IgD-negative memory B cell (primary cell): ENCODE results near the gene RSKR. TPM values are rescaled to one million over a fixed set of nuclear protein-coding genes. Genes with fewer than 3 reads are reported as not detected.
"Not testable (repeated sequence)": the region's sequence is repeated elsewhere in the genome, so short reads cannot be mapped to it uniquely, and the experiment has no call there.

Experiments
- H3K27ac Mint-ChIP-seq, 3 donors: one replicate each; pipeline ENCODE4 v1.8.0; 2020 to 2022; ENCODE audit warnings: mild to moderate bottlenecking in 3 of 3, mixed read lengths in 3 of 3, moderate library complexity in 1 of 3
- H3K27me3 Mint-ChIP-seq: one replicate; pipeline ENCODE4 v1.8.0; 2021; ENCODE audit warnings: mixed read lengths
- H3K36me3 Mint-ChIP-seq: one replicate; pipeline ENCODE4 v1.8.0; 2020; ENCODE audit warnings: mild to moderate bottlenecking, mixed read lengths
- H3K4me1 Mint-ChIP-seq, 3 donors: one replicate each; pipeline ENCODE4 v1.8.0; 2020 to 2022; ENCODE audit warnings: mixed read lengths in 3 of 3, mild to moderate bottlenecking in 1 of 3
- H3K4me3 Mint-ChIP-seq, 4 donors: one replicate each; pipeline ENCODE4 v1.8.0; 2020 to 2022; ENCODE audit warnings: mild to moderate bottlenecking in 4 of 4, mixed read lengths in 4 of 4, moderate library complexity in 3 of 4
- H3K9me3 Mint-ChIP-seq, 3 donors: one replicate each; pipeline ENCODE4 v1.8.0; 2020 to 2021; ENCODE audit warnings: mixed read lengths in 3 of 3, mild to moderate bottlenecking in 1 of 3
- polyA plus RNA-seq: library from polyadenylated mRNA; unstranded; fragments of 300-500 nt; fragmentation: Illumina TruSeq; gene quantifications from one replicate; pipeline ENCODE4 v1.2.3, GENCODE V29; 2021

Gene RSKR, protein sequence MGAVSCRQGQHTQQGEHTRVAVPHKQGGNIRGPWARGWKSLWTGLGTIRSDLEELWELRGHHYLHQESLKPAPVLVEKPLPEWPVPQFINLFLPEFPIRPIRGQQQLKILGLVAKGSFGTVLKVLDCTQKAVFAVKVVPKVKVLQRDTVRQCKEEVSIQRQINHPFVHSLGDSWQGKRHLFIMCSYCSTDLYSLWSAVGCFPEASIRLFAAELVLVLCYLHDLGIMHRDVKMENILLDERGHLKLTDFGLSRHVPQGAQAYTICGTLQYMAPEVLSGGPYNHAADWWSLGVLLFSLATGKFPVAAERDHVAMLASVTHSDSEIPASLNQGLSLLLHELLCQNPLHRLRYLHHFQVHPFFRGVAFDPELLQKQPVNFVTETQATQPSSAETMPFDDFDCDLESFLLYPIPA
- 0.11 TPM for polyA plus RNA-seq

DNA sequence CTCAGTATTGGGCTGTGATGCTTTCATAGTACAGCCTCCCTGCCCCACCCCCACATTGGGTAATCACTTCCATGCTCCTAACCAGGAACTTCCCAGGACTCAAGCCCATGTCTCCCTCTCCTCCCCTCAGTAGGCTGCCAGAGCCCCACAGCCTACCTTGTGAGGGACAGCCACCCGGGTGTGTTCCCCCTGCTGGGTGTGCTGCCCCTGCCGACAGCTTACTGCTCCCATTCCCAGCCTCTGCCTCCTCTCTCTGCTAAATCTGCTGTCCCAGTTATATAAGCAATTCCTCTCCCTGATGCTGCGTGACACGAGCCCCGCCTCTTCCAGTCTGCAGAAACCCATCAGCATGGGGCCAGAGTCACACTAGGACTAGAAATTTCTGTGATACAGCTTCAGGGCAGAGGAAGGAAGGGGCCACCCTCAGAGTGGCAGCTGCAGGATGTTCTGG lies at the start of gene RSKR:
Gene RSKR (minus strand): TSS at position 255 of the 451 bp plus-strand sequence. CDS start 24 bp downstream, at position 231.
- no peaks in the 10 kb centered on the region for H3K9me3 Mint-ChIP-seq
- peak within 1 kb of the TSS in 1 of 3 donors; percentile 35 for H3K27ac Mint-ChIP-seq
- peaks cover 11 to 19% (median 13%) of the 10 kb centered on the region in 3 donors for H3K4me1 Mint-ChIP-seq
- no peaks in the 10 kb centered on the region for H3K36me3 Mint-ChIP-seq
- no peaks in the 10 kb centered on the region for H3K27me3 Mint-ChIP-seq
- H3K4me3 Mint-ChIP-seq: no peak within 1 kb of the TSS

DNA sequence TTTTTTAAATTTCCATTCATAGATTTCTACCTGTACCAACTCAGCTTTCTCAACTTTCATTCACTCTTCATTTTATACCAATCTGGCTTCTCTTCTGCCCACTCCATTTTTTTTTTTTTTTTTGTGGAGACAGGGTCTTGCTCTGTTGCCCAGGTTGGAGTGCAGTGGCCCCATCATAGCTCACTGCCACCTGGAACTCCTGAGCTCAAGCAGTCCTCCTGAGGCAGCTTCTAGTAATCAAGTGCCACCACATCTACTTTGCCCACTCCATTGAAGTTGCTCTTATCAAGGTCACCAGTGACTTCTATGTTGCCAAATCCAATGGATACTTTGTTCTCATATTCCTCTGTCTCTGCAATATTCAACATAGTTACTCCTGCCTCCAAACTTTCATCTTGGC lies 49.7 kb upstream of the RSKR start:
- peaks cover 43 to 61% (median 49%) of the 10 kb centered on the region in 3 donors for H3K4me1 Mint-ChIP-seq
- peak overlapping the region; percentile 100 for H3K27ac Mint-ChIP-seq
- H3K4me3 Mint-ChIP-seq: peak overlapping the region; percentile 99 to 100 (median 100)
- peaks cover 5% of the 10 kb centered on the region for H3K36me3 Mint-ChIP-seq
- no peaks in the 10 kb centered on the region for H3K27me3 Mint-ChIP-seq
- no peaks in the 10 kb centered on the region for H3K9me3 Mint-ChIP-seq

DNA sequence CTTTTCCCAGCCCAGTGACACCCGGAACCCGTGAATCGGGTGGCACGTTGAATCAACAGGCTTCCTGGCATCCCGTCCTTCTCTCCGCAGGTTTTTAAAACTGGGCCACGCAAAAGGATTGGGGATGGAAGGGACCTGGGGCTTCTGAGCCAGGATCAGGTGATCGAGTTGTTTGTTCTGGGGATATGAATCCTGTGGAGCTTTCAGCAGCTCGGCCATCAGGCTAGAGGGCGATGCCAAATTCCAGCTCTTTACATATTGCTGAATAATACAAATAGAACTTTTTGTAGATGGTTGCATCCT lies 48.5 kb upstream of the RSKR start:
- Mint-ChIP-seq H3K27ac (peak overlapping the region; percentile 100), H3K36me3 (peaks cover 5% of the 10 kb centered on the region), H3K27me3 (no peaks in the 10 kb centered on the region), H3K4me1 (peaks cover 38 to 52% (median 45%) of the 10 kb centered on the region in 3 donors), H3K4me3 (peak overlapping the region; percentile 99 to 100 (median 100)), H3K9me3 (no peaks in the 10 kb centered on the region)

DNA sequence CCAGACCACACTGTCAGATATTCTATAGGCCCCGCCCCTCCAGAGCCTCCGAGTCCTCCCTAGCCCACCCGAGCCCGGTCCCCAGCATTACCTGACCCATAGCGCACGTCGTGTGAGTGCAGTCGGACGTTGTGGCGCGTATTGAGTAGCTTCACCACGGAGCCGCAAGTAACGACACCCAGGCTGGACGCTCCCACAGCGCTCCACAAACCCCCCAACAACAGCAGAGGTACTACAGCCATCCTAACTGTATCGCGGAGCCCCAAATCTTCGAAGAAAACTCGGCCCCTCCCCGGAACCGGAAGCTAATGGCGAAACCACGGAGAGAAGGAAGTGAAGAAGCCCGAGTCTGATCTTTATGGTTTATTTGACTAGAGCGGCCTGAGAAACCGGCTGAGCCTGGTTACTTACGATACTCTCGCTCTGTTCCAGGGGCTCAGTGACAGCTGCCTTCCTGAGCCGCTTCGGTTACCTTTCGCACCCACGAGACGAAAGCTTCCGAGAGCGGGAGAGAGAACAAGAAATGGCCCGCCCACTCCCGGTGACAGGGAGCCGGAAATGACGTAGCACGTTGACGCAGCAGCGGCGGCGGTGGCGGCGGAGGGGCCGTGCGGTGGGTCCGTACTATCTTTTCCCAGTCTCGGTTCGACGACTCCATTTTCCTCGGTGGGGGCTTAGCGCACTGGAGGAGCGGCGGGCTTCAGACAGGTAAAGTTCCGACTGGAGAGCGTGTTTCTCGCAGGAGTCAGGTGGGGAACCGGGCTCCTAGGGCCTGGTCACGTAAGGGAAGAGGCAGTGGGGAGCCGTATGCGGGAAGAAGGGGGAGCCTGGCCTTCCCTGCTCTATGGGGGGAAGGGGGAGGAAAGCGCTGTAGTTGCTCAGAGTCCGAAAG lies 47.9 kb upstream of the RSKR start, which contains the start of the genes SDF2 and SUPT6H:
Gene SDF2 (minus strand): TSS at position 272 of the 892 bp plus-strand sequence. CDS start 30 bp downstream, at position 242.
Gene SUPT6H (plus strand): TSS at position 571 of the 892 bp plus-strand sequence. CDS start 11,197 bp downstream, outside the sequence.
- Mint-ChIP-seq H3K36me3 (peaks cover 5% of the 10 kb centered on the region), H3K27ac (peak within 1 kb of the TSS; percentile 100), H3K4me1 (peaks cover 37 to 51% (median 44%) of the 10 kb centered on the region in 3 donors), H3K4me3 (peak within 1 kb of the TSS; percentile 99 to 100 (median 100)), H3K9me3 (no peaks in the 10 kb centered on the region), H3K27me3 (no peaks in the 10 kb centered on the region)

DNA sequence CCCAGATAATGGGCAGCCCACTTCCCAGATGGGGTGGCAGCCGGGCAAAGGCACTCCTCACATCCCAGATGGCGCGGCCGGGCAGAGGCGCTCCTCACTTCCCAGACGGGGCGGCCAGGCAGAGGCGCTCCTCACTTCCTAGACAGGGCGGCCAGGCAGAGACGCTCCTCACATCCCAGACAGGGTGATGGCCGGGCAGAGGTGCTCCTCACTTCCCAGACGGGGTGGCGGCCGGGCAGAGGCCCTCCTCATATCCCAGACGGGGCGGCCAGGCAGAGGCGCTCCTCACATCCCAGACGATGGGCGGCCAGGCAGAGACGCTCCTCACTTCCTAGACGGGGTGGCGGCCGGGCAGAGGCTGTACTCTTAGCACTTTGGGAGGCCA lies 45.5 kb upstream of the RSKR start:
- Mint-ChIP-seq H3K4me3 (peak overlapping the region in 2 of 4 donors; percentile 100), H3K4me1 (peaks cover 31 to 44% (median 33%) of the 10 kb centered on the region in 3 donors)
- not testable (repeated sequence) for H3K36me3 Mint-ChIP-seq, H3K27me3 Mint-ChIP-seq, H3K27ac Mint-ChIP-seq, H3K9me3 Mint-ChIP-seq

DNA sequence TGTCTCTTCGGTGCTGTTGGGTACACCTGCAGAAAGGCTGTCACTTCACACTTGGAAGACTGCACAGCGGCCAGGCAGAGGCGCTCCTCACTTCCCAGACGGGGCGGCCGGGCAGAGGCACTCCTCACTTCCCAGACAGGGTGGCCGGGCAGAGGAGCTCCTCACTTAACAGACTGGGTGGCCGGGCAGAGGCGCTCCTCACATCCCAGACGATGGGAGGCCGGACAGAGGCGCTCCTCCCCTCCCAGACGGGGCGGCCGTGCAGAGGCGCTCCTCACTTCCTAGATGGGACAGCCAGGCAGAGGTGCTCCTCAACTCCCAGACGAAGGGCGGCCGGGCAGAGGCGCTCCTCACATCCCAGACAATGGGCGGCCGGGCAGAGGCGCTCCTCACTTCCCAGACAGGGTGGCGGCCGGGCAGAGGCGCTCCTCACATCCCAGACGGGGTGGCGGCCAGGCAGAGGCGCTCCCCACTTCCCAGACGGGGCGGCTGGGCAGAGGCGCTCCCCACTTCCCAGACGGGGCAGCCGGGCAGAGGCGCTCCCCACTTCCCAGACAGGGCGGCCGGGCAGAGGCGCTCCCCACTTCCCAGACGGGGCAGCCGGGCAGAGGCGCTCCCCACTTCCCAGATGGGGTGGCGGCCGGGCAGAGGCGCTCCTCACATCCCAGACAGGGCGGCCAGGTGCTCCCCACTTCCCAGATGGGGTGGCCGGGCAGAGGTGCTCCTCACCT lies 44.9 kb upstream of the RSKR start:
- not testable (repeated sequence) for H3K36me3 Mint-ChIP-seq, H3K27ac Mint-ChIP-seq, H3K4me3 Mint-ChIP-seq, H3K9me3 Mint-ChIP-seq, H3K27me3 Mint-ChIP-seq
- H3K4me1 Mint-ChIP-seq: peaks cover 26 to 39% (median 30%) of the 10 kb centered on the region in 3 donors

DNA sequence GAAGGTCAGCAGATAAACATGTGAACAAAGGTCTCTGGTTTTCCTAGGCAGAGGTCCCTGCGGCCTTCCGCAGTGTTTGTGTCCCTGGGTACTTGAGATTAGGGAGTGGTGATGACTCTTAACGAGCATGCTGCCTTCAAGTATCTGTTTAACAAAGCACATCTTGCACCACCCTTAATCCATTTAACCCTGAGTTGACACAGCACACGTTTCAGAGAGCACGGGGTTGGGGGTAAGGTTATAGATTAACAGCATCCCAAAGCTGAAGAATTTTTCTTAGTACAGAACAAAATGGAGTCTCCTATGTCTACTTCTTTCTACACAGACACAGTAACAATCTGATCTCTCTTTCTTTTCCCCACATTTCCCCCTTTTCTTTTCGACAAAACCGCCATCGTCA lies 44.4 kb upstream of the RSKR start:
- H3K27ac Mint-ChIP-seq, H3K27me3 Mint-ChIP-seq, H3K36me3 Mint-ChIP-seq, H3K9me3 Mint-ChIP-seq: not testable (repeated sequence)
- peak overlapping the region in 1 of 4 donors; percentile 18 for H3K4me3 Mint-ChIP-seq
- peaks cover 23 to 33% (median 25%) of the 10 kb centered on the region in 3 donors for H3K4me1 Mint-ChIP-seq

DNA sequence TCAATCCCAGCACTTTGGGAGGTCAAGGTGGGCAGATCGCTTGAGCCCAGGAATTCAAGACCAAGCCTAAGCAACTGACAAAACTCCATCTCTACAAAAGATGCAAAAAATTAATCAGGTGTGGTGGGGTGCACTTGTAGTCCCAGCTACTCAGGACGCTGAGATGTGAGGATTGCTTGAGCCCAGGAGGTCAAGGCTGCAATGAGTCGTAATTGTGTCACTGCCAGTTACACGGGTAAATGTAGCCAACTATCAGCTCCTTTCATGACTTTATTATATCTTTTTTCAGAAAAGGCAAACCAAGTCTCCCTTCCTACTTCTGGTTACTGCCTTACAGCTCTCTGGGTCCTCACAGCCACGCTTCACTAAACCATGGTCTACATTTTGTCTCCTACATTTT lies 43.8 kb upstream of the RSKR start:
- H3K4me3 Mint-ChIP-seq: peak overlapping the region in 1 of 4 donors; percentile 18
- H3K27ac Mint-ChIP-seq: peak overlapping the region in 1 of 3 donors; percentile 65

DNA sequence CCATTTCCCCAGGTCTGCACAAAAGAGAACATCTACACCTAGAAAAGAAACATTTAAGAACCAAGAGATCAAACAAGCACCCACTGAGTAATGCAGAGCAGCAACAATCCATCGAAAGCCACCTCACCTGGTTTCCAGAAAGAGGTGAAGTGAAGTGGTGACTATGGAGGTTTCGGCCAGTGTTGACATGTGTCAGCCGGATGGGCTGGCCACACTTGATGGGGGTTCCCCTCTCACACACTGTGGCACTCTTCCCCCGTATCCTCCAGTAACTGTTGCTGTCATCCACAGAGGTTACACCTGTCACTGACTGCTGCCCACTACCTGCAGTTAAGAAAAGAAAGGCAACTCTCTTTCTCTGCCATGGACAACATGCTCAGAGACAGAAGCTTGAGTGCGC lies 41.2 kb upstream of the RSKR start:
- H3K9me3 Mint-ChIP-seq: no peaks in the 10 kb centered on the region
- peak overlapping the region in 1 of 3 donors; percentile 5 for H3K27ac Mint-ChIP-seq
- no peaks in the 10 kb centered on the region for H3K27me3 Mint-ChIP-seq
- peak overlapping the region in 1 of 4 donors; percentile 12 for H3K4me3 Mint-ChIP-seq
- peaks cover 1% of the 10 kb centered on the region for H3K36me3 Mint-ChIP-seq
- peaks cover 2 to 6% (median 5%) of the 10 kb centered on the region in 3 donors for H3K4me1 Mint-ChIP-seq

More for the DNA sequence above, 43.8 kb upstream of the RSKR start:
- peaks cover 17 to 27% (median 19%) of the 10 kb centered on the region in 3 donors for H3K4me1 Mint-ChIP-seq
- H3K36me3 Mint-ChIP-seq: peaks cover 3% of the 10 kb centered on the region
- H3K27me3 Mint-ChIP-seq: no peaks in the 10 kb centered on the region
- no peaks in the 10 kb centered on the region for H3K9me3 Mint-ChIP-seq

DNA sequence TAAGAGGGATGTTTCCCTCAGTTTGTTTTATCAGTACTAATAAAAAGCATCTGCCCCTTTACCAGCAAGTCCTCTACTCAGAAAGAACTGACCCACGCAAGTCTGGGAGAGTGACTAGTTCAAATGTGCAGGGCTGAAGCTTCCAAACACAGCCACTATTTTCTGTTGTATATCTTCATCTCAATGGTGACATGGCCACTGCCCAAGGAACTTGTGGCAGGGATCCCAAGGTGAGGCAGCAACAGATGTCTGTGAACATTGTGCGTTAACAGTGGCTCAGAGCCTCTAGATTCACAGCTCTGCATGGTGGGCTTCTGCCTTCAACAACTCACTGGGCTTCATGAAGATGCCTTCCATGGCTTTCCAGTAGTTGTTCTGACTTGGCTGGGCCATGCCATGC lies 34.7 kb upstream of the RSKR start:
- Mint-ChIP-seq H3K27me3 (no peaks in the 10 kb centered on the region), H3K36me3 (no peaks in the 10 kb centered on the region), H3K4me3 (peak overlapping the region in 1 of 4 donors; percentile 39), H3K27ac (no peak overlapping the region), H3K4me1 (peaks cover 21 to 26% (median 22%) of the 10 kb centered on the region in 3 donors), H3K9me3 (no peaks in the 10 kb centered on the region)

DNA sequence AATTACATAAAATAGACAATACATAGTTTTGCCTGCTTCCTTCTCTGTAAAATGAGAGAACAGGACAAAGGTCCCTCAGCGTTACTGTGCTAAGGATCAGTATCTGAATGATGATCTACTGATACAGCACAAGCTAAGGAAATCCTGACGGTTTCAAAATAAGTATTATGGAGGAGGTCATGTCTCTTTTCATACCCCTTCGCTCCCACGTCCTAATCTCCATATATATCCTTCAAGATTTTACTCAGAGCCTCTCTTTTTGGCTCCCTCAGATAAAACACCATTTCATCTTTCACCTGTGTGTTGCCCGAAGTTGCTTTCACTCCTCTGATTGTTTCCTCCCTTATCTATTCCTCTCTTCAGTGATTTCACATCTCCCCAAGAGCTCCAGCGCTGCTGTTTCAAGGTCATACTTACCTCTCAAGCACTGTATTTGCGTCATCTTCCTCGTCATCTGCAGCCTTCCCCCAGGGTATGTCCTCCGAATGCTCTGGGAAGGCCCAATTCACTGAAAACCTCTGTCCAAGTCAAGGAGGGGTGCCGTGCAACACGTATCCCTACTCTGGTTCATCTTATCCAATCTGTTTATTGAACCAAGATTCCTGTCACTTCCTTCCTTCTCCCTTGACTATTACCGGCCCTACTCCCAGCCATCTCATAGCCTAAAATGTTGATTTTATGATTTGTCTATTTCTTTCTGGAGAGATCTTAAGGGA lies 32.2 kb upstream of the RSKR start:
- H3K9me3 Mint-ChIP-seq: no peaks in the 10 kb centered on the region
- H3K4me1 Mint-ChIP-seq: peaks cover 30 to 33% (median 31%) of the 10 kb centered on the region in 3 donors
- H3K4me3 Mint-ChIP-seq: peak overlapping the region; percentile 93 to 98 (median 94)
- H3K27me3 Mint-ChIP-seq: no peaks in the 10 kb centered on the region
- H3K27ac Mint-ChIP-seq: peak overlapping the region; percentile 93 to 99 (median 98)
- no peaks in the 10 kb centered on the region for H3K36me3 Mint-ChIP-seq

DNA sequence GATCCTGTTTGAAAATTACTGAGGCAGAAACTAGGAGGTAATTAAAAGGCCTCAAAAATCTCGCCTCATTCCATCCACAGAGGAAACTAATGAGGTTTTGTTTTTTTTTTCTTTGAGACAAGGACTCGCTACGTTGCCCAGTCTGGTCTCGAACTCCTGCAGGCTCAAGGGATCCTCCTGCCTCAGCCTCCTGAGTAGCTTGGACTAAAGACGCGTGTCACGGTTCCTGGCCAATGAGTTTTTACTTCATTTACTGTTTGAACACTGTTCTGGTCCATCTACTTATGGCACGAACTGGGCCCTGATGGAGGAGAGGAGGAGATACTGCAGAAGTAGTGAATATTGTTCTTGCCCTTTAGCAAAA lies 31.6 kb upstream of the RSKR start:
- H3K4me3 Mint-ChIP-seq: peak overlapping the region; percentile 93 to 98 (median 94)
- H3K27me3 Mint-ChIP-seq: no peaks in the 10 kb centered on the region
- H3K9me3 Mint-ChIP-seq: no peaks in the 10 kb centered on the region
- peaks cover 30 to 33% (median 31%) of the 10 kb centered on the region in 3 donors for H3K4me1 Mint-ChIP-seq
- H3K36me3 Mint-ChIP-seq: no peaks in the 10 kb centered on the region
- H3K27ac Mint-ChIP-seq: peak overlapping the region; percentile 93 to 99 (median 98)

DNA sequence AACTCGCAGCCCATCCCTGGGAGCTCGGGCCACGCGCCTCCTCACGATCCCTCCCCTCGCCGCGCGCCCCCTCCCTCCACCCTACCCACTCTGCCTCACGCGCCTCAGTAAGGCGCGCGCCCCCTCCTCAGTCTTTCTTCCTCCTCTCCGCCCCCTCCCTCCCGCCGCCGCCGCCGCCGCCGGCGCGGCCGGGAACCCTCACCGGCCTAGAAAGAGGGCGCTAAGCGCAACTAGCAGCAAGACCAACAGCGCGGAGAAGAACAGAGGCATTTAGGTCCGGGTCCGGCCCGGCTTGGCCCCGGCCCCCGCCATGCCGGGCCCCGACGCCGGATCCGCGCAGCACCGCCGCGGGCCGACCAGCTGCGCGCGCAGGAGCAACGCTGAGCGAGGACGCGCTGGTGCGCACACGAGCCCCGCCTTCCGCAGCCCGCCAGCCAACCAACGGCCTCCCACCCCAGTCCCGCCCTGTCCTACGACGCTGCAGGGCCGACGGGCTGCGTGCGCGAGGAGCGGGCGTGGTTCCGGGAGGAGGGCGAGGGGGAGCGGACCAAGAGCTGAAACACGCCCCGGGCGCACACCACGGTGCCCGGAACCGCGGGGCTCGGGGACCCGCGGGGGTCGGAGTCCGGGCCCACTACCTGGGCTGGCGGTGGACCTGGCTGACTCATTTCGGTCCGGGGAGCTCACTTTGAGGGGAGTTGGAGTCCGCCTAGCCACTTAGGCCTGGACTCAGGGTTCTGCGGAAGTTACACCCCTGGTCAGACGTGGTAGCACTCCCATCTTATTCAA lies 31.0 kb upstream of the RSKR start, which contains the start of gene BLTP2:
Gene BLTP2 (minus strand): TSS at position 372 of the 789 bp plus-strand sequence. CDS start 102 bp downstream, at position 270.
- Mint-ChIP-seq H3K36me3 (peaks cover 2% of the 10 kb centered on the region), H3K27ac (peak within 1 kb of the TSS; percentile 97 to 99 (median 98)), H3K4me1 (peaks cover 30 to 33% (median 31%) of the 10 kb centered on the region in 3 donors)

More for the DNA sequence above, 31.0 kb upstream of the RSKR start, which contains the start of gene BLTP2:
- Mint-ChIP-seq H3K9me3 (no peaks in the 10 kb centered on the region), H3K27me3 (no peaks in the 10 kb centered on the region), H3K4me3 (peak within 1 kb of the TSS; percentile 93 to 98 (median 96))
